HG03457 (cell line): Measurements from ENCODE around the gene RDH8.
"Not testable (repeated sequence)": the region's sequence is repeated elsewhere in the genome, so short reads cannot be mapped to it uniquely, and the experiment has no call there.

Experiments
- ATAC-seq: cut with Tn5 transposase; IDR thresholded peaks from one replicate; pipeline ENCODE4 v1.9.1; 2021; ENCODE audit warnings: moderate number of reproducible peaks; ENCODE audit not compliant: unreplicated experiment

Gene RDH8

GRCh38 chr19:10005632-10006334 lies 7.5 kb upstream of the RDH8 start:
- ATAC-seq: no peak

- ATAC-seq: no peak
Measured at GRCh38 chr19:10006335-10006708, 7.0 kb upstream of the RDH8 start.

GRCh38 chr19:10006752-10007323 lies 6.4 kb upstream of the RDH8 start:
- ATAC-seq: no peak

- no peak for ATAC-seq
Measured at GRCh38 chr19:10007371-10008183, 5.7 kb upstream of the RDH8 start.

- ATAC-seq: no peak
Measured at GRCh38 chr19:10008184-10008765, 5.0 kb upstream of the RDH8 start.

- no peak for ATAC-seq
Measured at GRCh38 chr19:10009714-10010224, 3.5 kb upstream of the RDH8 start.

GRCh38 chr19:10010247-10010691 lies 3.0 kb upstream of the RDH8 start, which contains the start of gene COL5A3:
COL5A3 (minus strand) TSS chr19:10010504; CDS start chr19:10010385, 119 bp downstream.
- ATAC-seq: no peak

GRCh38 chr19:10010939-10011338 lies 2.3 kb upstream of the RDH8 start:
- ATAC-seq: no peak

- ATAC-seq: no peak
Measured at GRCh38 chr19:10011974-10012373, 1.3 kb upstream of the RDH8 start.

GRCh38 chr19:10013834-10014618 lies 743 bp downstream of the RDH8 start:
- no peak for ATAC-seq

GRCh38 chr19:10018263-10018662 lies 5.0 kb downstream of the RDH8 start:
- no peak for ATAC-seq

- ATAC-seq: no peak
Measured at GRCh38 chr19:10018786-10019185, 5.5 kb downstream of the RDH8 start.

GRCh38 chr19:10019246-10019645 lies 6.0 kb downstream of the RDH8 start:
- no peak for ATAC-seq

- no peak for ATAC-seq
Measured at GRCh38 chr19:10020851-10021250, 7.6 kb downstream of the RDH8 start.

- no peak for ATAC-seq
Measured at GRCh38 chr19:10021446-10021845, 8.2 kb downstream of the RDH8 start.

GRCh38 chr19:10021863-10022262 lies 8.6 kb downstream of the RDH8 start:
- no peak for ATAC-seq

- ATAC-seq: not testable (repeated sequence)
Measured at GRCh38 chr19:10023096-10023495, 9.8 kb downstream of the RDH8 start.

- no peak for ATAC-seq
Measured at GRCh38 chr19:10026744-10027143, 13.5 kb downstream of the RDH8 start.

- ATAC-seq: no peak
Measured at GRCh38 chr19:10027158-10027997, 14.1 kb downstream of the RDH8 start.

- ATAC-seq: no peak
Measured at GRCh38 chr19:10033614-10034013, 20.3 kb downstream of the RDH8 start.
